Endothelial cell of hepatic sinusoid (primary cell): ENCODE results near the gene RSRC1.

Experiments
- in situ Hi-C: cut with HindIII; loops from 2 replicates; pipeline ENCODE4 v1.10.0; 2017; ENCODE audit warnings: low sequenced_read_pairs

RSRC1 gene

DNA sequence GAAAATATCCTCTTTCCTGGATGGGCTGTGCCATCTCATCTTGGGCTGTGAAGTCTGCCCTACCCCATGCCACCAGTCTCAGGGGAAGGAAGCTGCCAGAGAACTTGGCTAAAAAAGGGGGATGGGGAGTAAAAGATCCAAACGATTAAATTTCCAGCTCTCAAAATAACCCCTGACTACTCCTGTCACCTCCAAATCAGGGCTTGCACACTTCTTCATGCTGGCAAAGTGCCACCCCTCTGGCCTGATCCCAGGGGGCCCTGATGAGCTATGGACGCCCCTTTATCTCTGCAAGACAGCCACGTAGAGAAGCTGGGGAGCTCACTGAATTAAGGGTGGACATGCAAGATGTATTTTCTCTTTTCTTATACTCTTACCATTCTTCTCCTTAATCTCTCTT is 459.9 kb downstream of the RSRC1 start:
- in situ Hi-C loops, result no loop called here

- in situ Hi-C loops, result no loop called here
Observed at GRCh38 chr3:158570999-158571702, 461.3 kb downstream of the RSRC1 start, which contains the start of gene MLF1. MLF1 (plus strand) TSS chr3:158571194; CDS start chr3:158571301, 107 bp downstream.

GRCh38 chr3:158571969-158572765 is 462.3 kb downstream of the RSRC1 start:
- in situ Hi-C loops, result no loop called here

DNA sequence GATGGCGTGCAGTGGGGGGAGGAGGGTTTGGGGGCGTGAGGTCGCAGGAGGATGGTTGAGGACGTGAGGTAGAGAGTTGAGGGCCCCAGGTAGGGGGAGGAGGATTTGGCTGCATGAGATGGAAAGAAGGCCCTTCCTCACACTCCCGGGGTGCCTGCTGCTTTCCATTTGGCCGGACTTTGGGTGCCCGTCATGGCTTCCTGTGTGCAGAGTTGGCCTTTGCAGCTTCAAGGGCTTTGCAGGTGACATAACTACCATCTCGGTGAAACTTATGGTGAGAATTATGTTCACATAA is 462.8 kb downstream of the RSRC1 start:
- in situ Hi-C loops, result no loop called here

DNA sequence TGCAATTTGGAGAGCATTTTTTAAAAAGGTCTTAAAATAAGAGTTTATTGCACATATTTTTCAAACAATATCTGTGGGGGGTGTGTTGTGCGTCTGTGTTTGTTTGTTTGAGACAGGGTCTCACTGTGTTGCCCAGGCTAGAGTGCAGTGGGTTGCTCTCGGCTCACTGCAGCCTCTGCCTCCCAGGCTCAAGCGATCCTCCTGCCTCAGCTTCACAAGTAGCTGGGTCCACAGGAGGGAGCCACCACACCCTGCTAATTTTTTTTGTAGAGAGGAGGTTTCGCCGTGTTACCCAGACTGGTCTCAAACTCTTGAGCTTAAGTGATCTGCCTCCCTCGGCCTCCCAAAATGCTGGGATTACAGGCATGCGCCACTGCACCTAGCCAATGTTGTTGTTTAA is 463.8 kb downstream of the RSRC1 start:
- in situ Hi-C loops, result no loop called here

DNA sequence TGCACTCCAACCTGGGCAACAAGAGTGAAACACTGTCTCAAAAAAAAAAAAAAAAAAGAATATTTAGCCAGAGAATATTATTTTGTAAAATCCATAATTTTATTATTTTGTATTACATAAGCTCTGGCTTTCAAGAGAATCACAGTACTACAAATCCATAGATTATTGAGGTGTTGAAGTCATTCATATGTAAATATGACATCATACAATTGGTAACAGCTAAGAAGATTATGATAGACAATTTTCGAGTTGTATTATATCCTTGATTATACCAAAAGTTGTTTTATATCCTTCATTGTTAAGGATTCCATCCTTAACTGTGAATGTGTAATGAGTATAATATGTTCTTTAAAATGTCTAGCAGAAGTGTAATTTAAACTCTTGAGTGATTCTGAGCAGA is 464.8 kb downstream of the RSRC1 start:
- in situ Hi-C loops, result no loop called here

DNA sequence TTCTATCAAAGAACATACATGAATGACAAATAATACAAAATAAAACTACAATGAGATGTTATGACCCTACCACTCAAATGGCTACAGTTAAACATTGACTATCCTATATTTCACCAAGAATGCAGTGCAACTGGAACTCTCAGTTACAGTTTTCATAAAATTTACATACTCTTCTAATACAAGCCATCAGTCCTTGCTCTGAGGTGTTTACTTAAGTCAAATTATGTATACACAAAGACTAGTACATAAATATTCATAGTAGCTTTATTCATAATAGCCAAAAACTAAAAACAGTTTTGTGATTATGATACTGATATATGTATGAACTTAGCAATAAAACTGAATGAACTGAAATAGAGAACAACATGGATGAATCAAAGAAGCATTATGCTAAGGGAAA is 480.3 kb downstream of the RSRC1 start:
- in situ Hi-C loops, result no loop called here
